A673 (cell line): Measurements from ENCODE around the gene ERICH3. TPM values are rescaled to one million over a fixed set of nuclear protein-coding genes. Genes with fewer than 3 reads are reported as not detected.

Source experiments
- BruUV-seq: library from RNA; stranded (reverse); fragments of 400-500 nt; replicated peaks from 2 replicates; lab custom pipeline; 2021; lab: Mats Ljungman, UMichigan
- CTCF ChIA-PET: fragments of 300-600 bp; sonication (Branson Sonifier 250); formaldehyde crosslinking; loops from one replicate; lab custom pipeline; 2022; ENCODE audit warnings: antibody characterized with exemption; lab: Charles Lee
- POLR2A ChIA-PET: fragments of 300-600 bp; sonication (Branson Sonifier 250); formaldehyde crosslinking; loops from one replicate; lab custom pipeline; 2022; ENCODE audit warnings: antibody characterized with exemption; ENCODE audit not compliant: low non-redundant PET; lab: Charles Lee
- DNase-seq: peaks from one replicate; pipeline ENCODE4 v3.0.0-alpha.2; 2015; ENCODE audit warnings: low spot score
- H3K27ac ChIP-seq: fragments of 200-600 bp; sonication (generic); 2 replicates; pipeline ENCODE4 v1.5.1; 2016; ENCODE audit warnings: mixed run types, low read depth, mild to moderate bottlenecking, mixed read lengths, antibody characterized with exemption, low read length; ENCODE audit not compliant: poor library complexity, severe bottlenecking
- H3K27me3 ChIP-seq: fragments of 200-600 bp; sonication (generic); replicated peaks from 2 replicates; pipeline ENCODE4 v1.6.1; 2017; ENCODE audit warnings: mixed run types, low read depth, mild to moderate bottlenecking, mixed read lengths, antibody characterized with exemption, low read length; ENCODE audit not compliant: insufficient read depth, poor library complexity
- H3K36me3 ChIP-seq: fragments of 200-600 bp; sonication (generic); 2 replicates; pipeline ENCODE4 v1.6.1; 2016; ENCODE audit warnings: mixed run types, mild to moderate bottlenecking, mixed read lengths, antibody characterized with exemption, low read length; ENCODE audit not compliant: insufficient read depth, poor library complexity, severe bottlenecking
- H3K4me1 ChIP-seq: fragments of 200-600 bp; sonication (generic); 2 replicates; pipeline ENCODE4 v1.6.1; 2017; ENCODE audit warnings: mixed run types, mild to moderate bottlenecking, mixed read lengths, antibody characterized with exemption, low read length; ENCODE audit not compliant: insufficient read depth, poor library complexity, severe bottlenecking
- H3K4me3 ChIP-seq: fragments of 200-600 bp; sonication (generic); 2 replicates; pipeline ENCODE4 v1.5.1; 2016; ENCODE audit warnings: low read depth, mixed run types, mild to moderate bottlenecking, mixed read lengths, low read length; ENCODE audit not compliant: poor library complexity, severe bottlenecking
- H3K9me3 ChIP-seq: fragments of 200-600 bp; sonication (generic); 2 replicates; pipeline ENCODE4 v1.6.1; 2016; ENCODE audit warnings: mixed run types, low read depth, mild to moderate bottlenecking, mixed read lengths, antibody characterized with exemption, low read length; ENCODE audit not compliant: poor library complexity, severe bottlenecking
- EZH2 ChIP-seq: fragments of 200-600 bp; sonication (generic); IDR thresholded peaks from 2 replicates; pipeline ENCODE4 v1.6.1; 2017; ENCODE audit warnings: borderline replicate concordance, low read depth, mild to moderate bottlenecking, mixed read lengths, antibody characterized with exemption, low read length; ENCODE audit not compliant: poor library complexity, severe bottlenecking
- intact Hi-C: fragments of 100-400 bp; cut with micrococcal nuclease; formaldehyde crosslinking; loops from one replicate; pipeline ENCODE4 v1.10.0; 2022; ENCODE audit not compliant: unreplicated experiment
- total RNA-seq: library from RNA; stranded (reverse); gene quantifications from 2 replicates; pipeline ENCODE4 v1.2.3, GENCODE V29; 2021
- TF ChIP-seq, protein P1 (sequence below): fragments of 300-800, 200-600 bp; sonication (generic); conservative IDR thresholded peaks from 2 replicates; pipeline ENCODE4 v1.5.1; 2017; ENCODE audit warnings: low read depth, mild to moderate bottlenecking, antibody characterized with exemption, low read length, moderate library complexity, mixed read lengths

The ERICH3 gene
- total RNA-seq, 1 experiment from 2014 or later = not detected

DNA sequence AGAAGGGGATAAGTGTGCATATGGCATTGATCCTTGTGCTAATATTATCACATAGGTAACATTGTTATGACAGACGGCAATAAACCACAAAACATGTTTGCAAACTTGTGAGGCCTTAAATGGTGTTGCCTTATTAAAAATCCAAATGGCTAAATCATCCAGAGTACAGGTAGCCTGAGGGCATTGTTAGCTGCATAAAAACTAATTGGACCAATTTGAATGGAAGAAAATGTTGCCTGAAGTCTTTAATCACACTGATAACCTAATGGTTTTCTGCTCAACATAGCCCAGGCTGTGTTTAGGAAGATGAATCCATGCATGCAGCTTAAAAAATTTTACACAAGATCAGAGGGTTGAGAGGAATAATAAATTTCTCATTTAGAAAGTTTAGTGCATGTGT, 141.8 kb downstream of the ERICH3 start:
- Histone ChIP-seq H3K4me3 (no peak overlapping the region), H3K36me3 (no peaks in the 10 kb centered on the region), H3K27ac (no peak overlapping the region), H3K9me3 (no peaks in the 10 kb centered on the region), H3K27me3 (peaks cover 2% of the 10 kb centered on the region), H3K4me1 (no peaks in the 10 kb centered on the region)
- no peak for DNase-seq
- ChIA-PET POLR2A (no interaction called here), CTCF (no interaction called here)
- intact Hi-C loops = no loop called here
- TF ChIP-seq, protein P1, sequence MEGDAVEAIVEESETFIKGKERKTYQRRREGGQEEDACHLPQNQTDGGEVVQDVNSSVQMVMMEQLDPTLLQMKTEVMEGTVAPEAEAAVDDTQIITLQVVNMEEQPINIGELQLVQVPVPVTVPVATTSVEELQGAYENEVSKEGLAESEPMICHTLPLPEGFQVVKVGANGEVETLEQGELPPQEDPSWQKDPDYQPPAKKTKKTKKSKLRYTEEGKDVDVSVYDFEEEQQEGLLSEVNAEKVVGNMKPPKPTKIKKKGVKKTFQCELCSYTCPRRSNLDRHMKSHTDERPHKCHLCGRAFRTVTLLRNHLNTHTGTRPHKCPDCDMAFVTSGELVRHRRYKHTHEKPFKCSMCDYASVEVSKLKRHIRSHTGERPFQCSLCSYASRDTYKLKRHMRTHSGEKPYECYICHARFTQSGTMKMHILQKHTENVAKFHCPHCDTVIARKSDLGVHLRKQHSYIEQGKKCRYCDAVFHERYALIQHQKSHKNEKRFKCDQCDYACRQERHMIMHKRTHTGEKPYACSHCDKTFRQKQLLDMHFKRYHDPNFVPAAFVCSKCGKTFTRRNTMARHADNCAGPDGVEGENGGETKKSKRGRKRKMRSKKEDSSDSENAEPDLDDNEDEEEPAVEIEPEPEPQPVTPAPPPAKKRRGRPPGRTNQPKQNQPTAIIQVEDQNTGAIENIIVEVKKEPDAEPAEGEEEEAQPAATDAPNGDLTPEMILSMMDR = no peak
- TF ChIP-seq EZH2 = no peak
- no TSS peak for BruUV-seq

DNA sequence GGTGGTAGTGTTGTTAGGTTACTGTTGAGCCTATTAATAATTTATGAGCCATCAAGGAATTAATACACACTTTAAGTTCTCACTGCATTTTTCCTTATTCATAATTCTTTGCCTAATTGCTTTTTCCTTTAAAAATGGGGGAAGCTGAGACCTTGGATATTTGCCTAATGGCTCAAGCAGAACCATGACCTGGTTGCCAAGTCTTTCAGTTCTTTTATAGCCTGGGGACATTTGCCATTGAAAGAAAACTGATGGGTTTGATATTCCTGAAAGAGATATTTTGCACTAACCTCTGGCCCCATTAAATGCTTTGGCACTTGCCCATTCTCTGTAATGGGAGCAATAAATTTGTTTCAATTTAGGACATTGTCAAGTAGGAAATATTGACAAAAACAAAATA, 142.7 kb downstream of the ERICH3 start:
- no peaks in the 10 kb centered on the region for H3K27me3 ChIP-seq
- H3K9me3 ChIP-seq = no peaks in the 10 kb centered on the region
- CTCF ChIA-PET = no interaction called here
- no peak for TF ChIP-seq EZH2
- TF ChIP-seq, protein P1 = no peak
- no peaks in the 10 kb centered on the region for H3K36me3 ChIP-seq
- no TSS peak for BruUV-seq
- no peak overlapping the region for H3K27ac ChIP-seq
- DNase-seq = no peak
- H3K4me1 ChIP-seq = no peaks in the 10 kb centered on the region
- POLR2A ChIA-PET = no interaction called here
- intact Hi-C loops = no loop called here
- H3K4me3 ChIP-seq = no peak overlapping the region

DNA sequence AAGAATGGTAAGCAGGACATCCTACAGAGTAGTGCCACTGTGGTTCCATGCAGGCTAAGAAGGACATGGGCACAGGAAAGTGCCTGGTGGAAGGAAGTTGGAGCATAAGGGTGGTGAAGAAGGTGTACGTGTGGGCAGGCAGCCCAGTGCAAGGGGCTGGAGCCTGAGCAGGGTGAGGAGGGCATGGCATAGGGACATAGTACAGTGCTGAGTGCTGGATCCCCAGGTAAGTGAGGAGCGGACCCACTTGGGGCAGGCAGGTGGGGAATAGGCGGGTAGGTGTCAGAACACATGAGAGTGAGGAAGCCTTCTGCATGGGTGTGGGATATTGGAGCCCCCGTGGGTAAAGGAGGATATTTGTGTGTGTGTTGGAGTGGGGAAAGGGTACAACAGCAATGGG, 145.5 kb downstream of the ERICH3 start:
- Histone ChIP-seq H3K9me3 (no peaks in the 10 kb centered on the region), H3K27me3 (peaks cover 3% of the 10 kb centered on the region), H3K27ac (no peak overlapping the region), H3K4me1 (no peaks in the 10 kb centered on the region), H3K4me3 (no peak overlapping the region), H3K36me3 (no peaks in the 10 kb centered on the region)
- no TSS peak for BruUV-seq
- CTCF ChIA-PET = no interaction called here
- no peak for DNase-seq
- POLR2A ChIA-PET = no interaction called here
- intact Hi-C loops = no loop called here
- TF ChIP-seq, protein P1 = no peak
- TF ChIP-seq EZH2 = no peak
